Renal cortical epithelial cell (primary cell): ENCODE measurements around the gene HOXA7. TPM values are rescaled to one million over a fixed set of nuclear protein-coding genes. Genes with fewer than 3 reads are reported as not detected.

ENCODE experiments used
- DNase-seq: peaks from one replicate; pipeline ENCODE4 v3.0.0-alpha.2; 2011; ENCODE audit warnings: low read depth
- total RNA-seq: library from RNA; depleted of rRNA; stranded (reverse); fragments of >200 nt; gene quantifications from 2 replicates; pipeline ENCODE4 v1.2.3, GENCODE V29; 2014

The HOXA7 gene
- total RNA-seq, 1 donor from 2014 or later = 12.0 TPM

- DNase-seq = no peak
Observed at GRCh38 chr7:27182285-27182841, 25.9 kb upstream of the HOXA7 start.

GRCh38 chr7:27181795-27182275, 25.4 kb upstream of the HOXA7 start:
- no peak for DNase-seq

GRCh38 chr7:27180431-27181420, 24.3 kb upstream of the HOXA7 start:
- no peak for DNase-seq

GRCh38 chr7:27179503-27180430, 23.3 kb upstream of the HOXA7 start:
- peak; percentile 85 for DNase-seq

DNA sequence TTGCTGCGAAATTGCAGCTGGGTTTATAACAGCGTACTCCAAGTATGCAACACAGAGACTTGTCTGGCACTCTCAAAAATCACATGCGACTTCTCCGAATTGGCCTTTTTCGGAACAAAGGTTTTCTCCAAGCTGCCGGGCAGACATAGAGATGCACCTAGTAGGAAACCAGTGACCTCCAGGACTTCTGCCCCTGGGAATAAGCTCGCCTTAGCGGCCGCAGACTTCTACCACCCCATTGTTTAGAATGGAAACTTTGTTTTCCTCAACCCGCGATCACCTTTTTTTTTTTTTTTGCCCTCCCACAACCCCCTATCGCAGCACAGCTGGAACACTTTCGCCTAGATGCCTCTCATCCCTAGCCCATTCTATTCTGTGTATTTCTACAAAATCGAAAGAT, 22.6 kb upstream of the HOXA7 start:
- no peak for DNase-seq

DNA sequence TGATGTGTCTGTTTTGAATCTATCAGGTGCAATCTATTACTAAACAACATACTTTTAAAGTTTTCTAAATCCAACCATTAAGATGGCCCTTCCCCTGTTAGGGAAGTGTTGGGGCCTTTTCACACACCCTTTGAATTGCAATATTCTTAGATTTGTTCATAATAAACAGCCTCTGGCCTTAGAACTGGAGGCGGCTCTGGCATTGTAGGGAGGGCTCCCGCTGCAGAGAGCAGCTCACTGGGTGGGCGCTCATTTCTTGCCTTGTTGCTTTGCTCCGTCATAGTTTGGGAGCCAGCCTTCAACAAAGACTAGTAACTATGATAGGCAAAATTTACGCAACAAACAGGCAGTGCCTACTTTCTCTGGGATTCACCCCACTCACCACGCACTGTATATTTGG, 21.9 kb upstream of the HOXA7 start:
- DNase-seq = no peak

GRCh38 chr7:27177795-27178320, 21.4 kb upstream of the HOXA7 start:
- no peak for DNase-seq

DNA sequence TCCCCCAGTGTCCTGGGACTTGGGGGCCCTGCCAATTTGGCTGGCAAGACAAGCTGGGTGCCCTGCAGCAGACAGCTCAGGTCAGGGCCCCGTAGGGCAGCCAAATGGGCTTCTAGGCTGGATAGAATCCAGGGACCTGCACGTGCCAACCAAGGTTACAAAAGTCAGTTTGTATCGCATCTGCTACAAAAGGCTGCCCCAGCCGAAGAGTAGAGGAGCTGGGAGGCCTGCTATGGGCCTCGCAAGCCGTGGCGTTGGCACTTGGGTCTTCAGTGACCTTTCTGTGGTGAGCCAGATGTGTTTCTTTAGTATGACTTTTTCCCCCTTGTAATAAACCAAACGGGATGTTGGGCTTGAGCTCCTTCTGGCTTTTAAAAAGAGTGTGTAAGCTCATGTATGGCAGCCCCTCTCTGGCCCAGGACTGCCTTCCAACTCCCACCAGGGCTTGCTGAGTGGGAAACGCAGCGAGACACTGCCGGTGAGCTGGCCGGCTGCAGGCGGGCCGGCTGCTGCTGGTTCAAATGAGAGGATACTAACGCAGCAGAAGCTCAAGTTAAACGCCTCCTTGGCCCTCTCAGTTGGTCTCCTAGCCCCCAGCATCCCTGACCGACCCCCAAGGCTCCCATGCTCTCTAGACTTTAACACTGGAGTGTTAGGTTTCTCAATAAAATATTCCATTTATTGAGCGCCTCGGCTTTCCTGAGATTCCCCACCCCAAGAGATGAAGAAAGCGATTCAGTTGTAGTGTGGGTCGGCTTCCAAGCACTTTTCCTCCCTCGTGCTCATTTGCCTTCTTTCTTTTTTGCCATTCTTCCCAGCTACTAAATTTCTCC, 20.7 kb upstream of the HOXA7 start:
- no peak for DNase-seq

DNA sequence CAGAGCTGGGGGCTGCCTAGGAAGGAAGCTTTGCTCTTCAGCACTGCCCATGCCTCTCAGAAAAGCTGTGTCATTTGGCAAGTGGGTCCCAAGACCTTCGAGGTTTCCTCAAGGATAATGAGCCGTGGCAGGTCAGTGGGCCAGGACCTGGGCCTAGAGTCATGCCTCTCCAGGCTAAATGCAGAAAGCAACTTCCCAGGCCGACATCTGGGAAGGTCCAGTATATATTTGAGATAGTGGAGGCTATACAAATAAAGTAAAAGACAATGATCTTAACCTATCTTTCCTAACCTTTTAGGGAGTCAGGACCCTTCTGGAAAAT, 20.0 kb upstream of the HOXA7 start:
- no peak for DNase-seq

- DNase-seq = no peak
Observed at GRCh38 chr7:27175626-27176523, 19.4 kb upstream of the HOXA7 start.

DNA sequence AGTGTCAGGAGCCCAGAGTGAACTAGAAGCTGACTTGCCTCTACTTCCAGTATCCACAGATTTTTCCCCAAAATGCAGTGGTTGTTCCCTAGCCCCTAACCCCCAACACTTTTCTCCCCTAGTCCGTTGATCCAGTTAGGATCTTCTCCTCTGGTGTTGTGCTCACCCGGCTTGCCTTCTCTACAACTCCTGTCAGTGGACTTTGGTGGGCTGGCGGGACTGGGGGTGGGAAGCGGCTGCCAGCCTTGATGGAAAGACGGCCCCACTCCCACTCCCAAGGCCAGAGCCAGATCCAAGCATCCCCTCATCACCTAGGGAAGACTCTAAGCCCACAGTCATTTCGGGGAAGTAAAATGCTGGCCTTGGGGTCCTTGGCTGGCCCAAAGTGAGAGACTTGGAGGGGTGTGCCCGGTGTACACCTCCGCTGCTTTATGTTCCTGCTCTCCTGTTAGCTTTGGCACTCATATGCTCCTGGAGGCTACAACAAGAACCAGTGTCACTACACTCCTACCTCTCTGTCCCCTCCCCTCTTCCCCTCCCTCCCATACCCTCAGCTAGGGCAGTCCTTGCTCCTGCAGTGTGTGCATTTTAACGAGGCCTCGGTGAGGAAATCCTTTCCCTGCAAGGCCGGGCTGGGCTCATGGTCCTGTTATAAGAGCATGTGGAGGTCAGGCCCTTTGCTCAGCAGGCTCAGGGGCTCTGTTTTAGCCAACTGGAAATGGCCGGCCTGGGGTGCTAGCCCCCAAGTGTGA, 18.6 kb upstream of the HOXA7 start:
- DNase-seq = peak; percentile 86

GRCh38 chr7:27173956-27174873, 17.7 kb upstream of the HOXA7 start, which contains the start of gene HOXA10:
TSS of gene HOXA10 (minus strand) at chr7:27174320. CDS start at chr7:27174306, 14 bp downstream.
- peak; percentile 53 for DNase-seq

- no peak for DNase-seq
Observed at GRCh38 chr7:27173511-27173955, 17.1 kb upstream of the HOXA7 start.

GRCh38 chr7:27172823-27173510, 16.5 kb upstream of the HOXA7 start:
- no peak for DNase-seq

DNA sequence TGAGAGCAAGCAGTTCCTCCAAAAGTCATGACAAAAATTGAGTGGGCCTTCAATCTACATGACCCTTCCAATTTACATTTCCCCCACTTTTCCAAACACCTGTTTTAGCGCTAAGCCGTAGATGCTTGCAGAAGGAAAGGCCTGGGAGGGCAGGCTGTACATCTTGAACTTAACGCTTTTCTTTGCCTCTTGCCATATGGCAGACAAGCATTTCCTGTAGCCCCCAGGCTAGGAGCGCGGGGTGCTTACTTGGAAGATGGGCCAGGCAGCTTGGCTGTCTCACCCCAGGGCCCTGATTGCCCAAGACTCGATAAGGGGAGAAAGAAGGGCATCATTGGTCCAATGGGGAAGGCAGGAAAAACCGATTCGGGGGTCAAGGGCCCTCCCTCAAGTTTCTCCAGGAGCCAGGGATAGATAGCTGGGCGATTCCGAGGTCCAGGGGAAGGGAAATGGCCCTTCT, 15.9 kb upstream of the HOXA7 start:
- no peak for DNase-seq

- DNase-seq = no peak
Observed at GRCh38 chr7:27171637-27172314, 15.3 kb upstream of the HOXA7 start.

- DNase-seq = no peak
Observed at GRCh38 chr7:27171325-27171636, 14.8 kb upstream of the HOXA7 start.
